Liver (tissue), 9 donors: ENCODE measurements around the gene CLIC6. TPM values are rescaled to one million over a fixed set of nuclear protein-coding genes. Genes with fewer than 3 reads are reported as not detected.

Experiments used
- DNase-seq: peaks from one replicate; pipeline ENCODE4 v3.0.0-alpha.2; 2017; ENCODE audit warnings: low spot score
- H3K27ac ChIP-seq, 2 donors: one replicate each; pipeline ENCODE4 v1.7.0; 2013; ENCODE audit warnings: inconsistent platforms in 2 of 2, low read length in 2 of 2, control low read depth in 1 of 2, low read depth in 1 of 2, mild to moderate bottlenecking in 1 of 2
- H3K27me3 ChIP-seq, 4 donors: one replicate each; pipeline versions ENCODE4 v1.6.1 to v1.7.0; 2013; ENCODE audit warnings: low read length in 3 of 4, inconsistent platforms in 1 of 4, mild to moderate bottlenecking in 1 of 4, moderate library complexity in 1 of 4; ENCODE audit not compliant: control insufficient read depth in 4 of 4, insufficient read depth in 4 of 4
- H3K36me3 ChIP-seq, 4 donors: one replicate each; pipeline versions ENCODE4 v1.6.1 to v1.7.0; 2013; ENCODE audit warnings: low read length in 3 of 4, mild to moderate bottlenecking in 3 of 4, low read depth in 1 of 4, moderate library complexity in 1 of 4; ENCODE audit not compliant: control insufficient read depth in 4 of 4, insufficient read depth in 3 of 4
- H3K4me1 ChIP-seq, 4 donors: one replicate each; pipeline versions ENCODE4 v1.6.1 to v1.7.0; 2013; ENCODE audit warnings: low read length in 3 of 4, mild to moderate bottlenecking in 3 of 4, moderate library complexity in 1 of 4; ENCODE audit not compliant: control insufficient read depth in 4 of 4, insufficient read depth in 4 of 4
- H3K4me3 ChIP-seq, 3 donors: one replicate each; pipeline versions ENCODE4 v1.6.1 to v1.7.0; 2013; ENCODE audit warnings: low read length in 3 of 3, control low read depth in 1 of 3, low read depth in 1 of 3, mild to moderate bottlenecking in 1 of 3
- H3K9ac ChIP-seq, 2 donors: one replicate each; pipeline ENCODE4 v1.7.0; 2013; ENCODE audit warnings: low read length in 2 of 2, mild to moderate bottlenecking in 2 of 2, moderate library complexity in 2 of 2, control low read depth in 1 of 2, low read depth in 1 of 2
- H3K9me3 ChIP-seq, 4 donors: one replicate each; pipeline versions ENCODE4 v1.6.1 to v1.7.0; 2013; ENCODE audit warnings: low read length in 3 of 4; ENCODE audit not compliant: control insufficient read depth in 4 of 4
- ATF3 ChIP-seq: IDR thresholded peaks from 2 replicates; pipeline ENCODE4 v1.6.1; 2016; ENCODE audit warnings: antibody characterized with exemption
- CTCF ChIP-seq: fragments of 150-350 bp; IDR thresholded peaks from 2 replicates; pipeline ENCODE4 v1.5.1; 2017; ENCODE audit warnings: improper control_type of control experiment, low read depth, low read length; ENCODE audit not compliant: missing input control
- EGR1 ChIP-seq, 2 donors: IDR thresholded peaks; 2 replicates each; pipeline ENCODE4 v1.6.1; 2016 to 2018; ENCODE audit warnings: antibody characterized with exemption in 2 of 2, low read depth in 2 of 2
- FOXA1 ChIP-seq: IDR thresholded peaks from 2 replicates; pipeline ENCODE4 v1.6.1; 2016; ENCODE audit warnings: antibody characterized with exemption
- FOXA2 ChIP-seq: IDR thresholded peaks from 2 replicates; pipeline ENCODE4 v1.6.1; 2016; ENCODE audit warnings: antibody characterized with exemption
- GABPA ChIP-seq, 2 donors: IDR thresholded peaks in 1 of 2; conservative IDR thresholded peaks in 1 of 2; 2 replicates each; pipeline ENCODE4 v1.6.1; 2016; ENCODE audit warnings: antibody characterized with exemption in 2 of 2, mild to moderate bottlenecking in 1 of 2, moderate library complexity in 1 of 2
- HNF4A ChIP-seq, 2 donors: conservative IDR thresholded peaks; 2 replicates each; pipeline ENCODE4 v1.6.1; 2016; ENCODE audit warnings: antibody characterized with exemption in 2 of 2, mild to moderate bottlenecking in 2 of 2
- HNF4G ChIP-seq: IDR thresholded peaks from 2 replicates; pipeline ENCODE4 v1.6.1; 2016; ENCODE audit warnings: antibody characterized with exemption
- JUND ChIP-seq, 2 donors: IDR thresholded peaks; 2 replicates each; pipeline ENCODE4 v1.6.1; 2016; ENCODE audit warnings: antibody characterized with exemption in 2 of 2
- MAX ChIP-seq: IDR thresholded peaks from 2 replicates; pipeline ENCODE4 v1.6.1; 2016; ENCODE audit warnings: antibody characterized with exemption
- NR2F2 ChIP-seq: IDR thresholded peaks from 2 replicates; pipeline ENCODE4 v1.6.1; 2016; ENCODE audit warnings: antibody characterized with exemption
- RAD21 ChIP-seq, 2 donors: IDR thresholded peaks; 2 replicates each; pipeline ENCODE4 v1.6.1; 2016; ENCODE audit warnings: antibody characterized with exemption in 2 of 2, mild to moderate bottlenecking in 2 of 2
- REST ChIP-seq: IDR thresholded peaks from 2 replicates; pipeline ENCODE4 v1.6.1; 2016; ENCODE audit warnings: antibody characterized with exemption, mild to moderate bottlenecking
- RXRA ChIP-seq, 2 donors: IDR thresholded peaks; 2 replicates each; pipeline ENCODE4 v1.6.1; 2017 to 2018; ENCODE audit warnings: antibody characterized with exemption in 2 of 2, mild to moderate bottlenecking in 1 of 2
- SP1 ChIP-seq: IDR thresholded peaks from 2 replicates; pipeline ENCODE4 v1.6.1; 2018; ENCODE audit warnings: antibody characterized with exemption, mild to moderate bottlenecking
- TAF1 ChIP-seq: conservative IDR thresholded peaks from 2 replicates; pipeline ENCODE4 v1.6.1; 2016; ENCODE audit warnings: antibody characterized with exemption, mild to moderate bottlenecking
- YY1 ChIP-seq: IDR thresholded peaks from 2 replicates; pipeline ENCODE4 v1.6.1; 2016; ENCODE audit warnings: antibody characterized with exemption, mild to moderate bottlenecking
- ZBTB33 ChIP-seq: IDR thresholded peaks from 2 replicates; pipeline ENCODE4 v1.6.1; 2016; ENCODE audit warnings: antibody characterized with exemption
- WGBS: extraction: QIAGEN DNeasy Blood & Tissue Kit; methylation state at CpG from one replicate; pipeline ENCODE4 v1.1.7; 2013; 5-methylcytosine and 5-hydroxymethylcytosine counted together
- polyA plus RNA-seq, 2 donors: library from polyadenylated mRNA; stranded (reverse) in 1 of 2; unstranded in 1 of 2; fragments of 200-250 nt in 1 of 2; fragments of >200 nt in 1 of 2; fragmentation: Nextera tagmentation in 1 of 2; extraction: Ambion mirVana in 1 of 2; gene quantifications; one replicate each; pipeline versions ENCODE4 v1.2.1 to v1.2.3, GENCODE V29; 2013 to 2015
- total RNA-seq, 2 donors: library from RNA; depleted of rRNA; stranded (reverse); fragments of >200 nt; gene quantifications; one replicate each; pipeline ENCODE4 v1.2.3, GENCODE V29; 2014
- donor health status: healthy.
- donor health status: healthy.
- donor health status: healthy.
- donor health status: healthy.
- donor health status: healthy.

The CLIC6 gene
- total and polyA plus RNA-seq, 4 donors = 0.05 to 0.59 (median 0.23) TPM

GRCh38 chr21:34705011-34705410 is 36.2 kb downstream of the CLIC6 start:
- H3K9ac ChIP-seq = no peak overlapping the region
- no peak for TF ChIP-seq FOXA1
- TF ChIP-seq JUND (IDR thresholded peaks at IDR 0.05) = no peak
- no peak for TF ChIP-seq GABPA (IDR thresholded peaks at IDR 0.05 in 1 of 2, conservative IDR thresholded peaks at IDR 0.05 in 1 of 2)
- TF ChIP-seq RXRA (IDR thresholded peaks at IDR 0.05) = no peak
- no peak for TF ChIP-seq FOXA2
- TF ChIP-seq HNF4G = no peak
- TF ChIP-seq SP1 = no peak
- TF ChIP-seq NR2F2 = no peak
- no peak for TF ChIP-seq MAX
- TF ChIP-seq TAF1 = no peak
- no peak for TF ChIP-seq RAD21 (IDR thresholded peaks at IDR 0.05)
- TF ChIP-seq ZBTB33 = no peak
- no peak for TF ChIP-seq EGR1 (IDR thresholded peaks at IDR 0.05; ENCODE audit: low read depth in 2 of 2)
- no peak for TF ChIP-seq HNF4A (conservative IDR thresholded peaks at IDR 0.05)
- TF ChIP-seq YY1 = no peak
- no peak for TF ChIP-seq REST
- peaks cover 0 to 3% (median under 1%) of the 10 kb centered on the region in 4 donors for H3K27me3 ChIP-seq
- no peak for DNase-seq
- 80% methylated on average over 9 of the region's 9 CpGs for WGBS
- H3K9me3 ChIP-seq = no peaks in the 10 kb centered on the region
- H3K36me3 ChIP-seq = no peaks in the 10 kb centered on the region
- no peaks in the 10 kb centered on the region for H3K4me1 ChIP-seq
- no peak overlapping the region for H3K27ac ChIP-seq
- no peak overlapping the region for H3K4me3 ChIP-seq

GRCh38 chr21:34706337-34706736 is 37.5 kb downstream of the CLIC6 start:
- Histone ChIP-seq H3K4me1 (no peaks in the 10 kb centered on the region), H3K36me3 (no peaks in the 10 kb centered on the region), H3K27ac (no peak overlapping the region), H3K4me3 (no peak overlapping the region), H3K27me3 (peaks cover 0 to 5% (median 2%) of the 10 kb centered on the region in 4 donors), H3K9ac (no peak overlapping the region), H3K9me3 (no peaks in the 10 kb centered on the region)
- DNase-seq = no peak
- no peak for TF ChIP-seq NR2F2
- TF ChIP-seq RAD21 (IDR thresholded peaks at IDR 0.05) = no peak
- no peak for TF ChIP-seq JUND (IDR thresholded peaks at IDR 0.05)
- TF ChIP-seq TAF1 = no peak
- TF ChIP-seq HNF4G = no peak
- no peak for TF ChIP-seq CTCF
- TF ChIP-seq ZBTB33 = no peak
- no peak for TF ChIP-seq MAX
- no peak for TF ChIP-seq GABPA (IDR thresholded peaks at IDR 0.05 in 1 of 2, conservative IDR thresholded peaks at IDR 0.05 in 1 of 2)
- no peak for TF ChIP-seq YY1
- TF ChIP-seq EGR1 (IDR thresholded peaks at IDR 0.05; ENCODE audit: low read depth in 2 of 2) = no peak
- TF ChIP-seq FOXA2 = no peak
- no peak for TF ChIP-seq HNF4A (conservative IDR thresholded peaks at IDR 0.05)
- no peak for TF ChIP-seq FOXA1
- TF ChIP-seq ATF3 = no peak
- WGBS = 82% methylated on average over 4 of the region's 4 CpGs
